Germinal center (tissue), 1 donor: Measurements from ENCODE around the gene GSTK1.
"Not testable (repeated sequence)": the region's sequence is repeated elsewhere in the genome, so short reads cannot be mapped to it uniquely, and the experiment has no call there.

ENCODE experiments used
- DNase-seq: peaks from one replicate; pipeline ENCODE4 v3.0.0; 2012; ENCODE audit warnings: mixed read lengths, low spot score

The GSTK1 gene

GRCh38 chr7:143263266-143264195, at the start of gene GSTK1:
TSS of gene GSTK1 (plus strand) at chr7:143263441. CDS start at chr7:143263514, 73 bp downstream.
- DNase-seq, result peak; percentile 85

- DNase-seq, result not testable (repeated sequence)
These were observed 49.8 kb upstream of the GSTK1 start for GRCh38 chr7:143213478-143213877.

- DNase-seq, result peak; percentile 83
These were observed 48.2 kb upstream of the GSTK1 start for GRCh38 chr7:143214789-143215679.

GRCh38 chr7:143216151-143216550, 47.1 kb upstream of the GSTK1 start:
- no peak for DNase-seq

GRCh38 chr7:143216686-143217085, 46.6 kb upstream of the GSTK1 start:
- no peak for DNase-seq

GRCh38 chr7:143217806-143218205, 45.4 kb upstream of the GSTK1 start:
- no peak for DNase-seq

- DNase-seq, result no peak
These were observed 42.0 kb upstream of the GSTK1 start for GRCh38 chr7:143221286-143221685.

GRCh38 chr7:143221737-143222136, 41.5 kb upstream of the GSTK1 start, which contains the start of gene TAS2R40:
TSS of gene TAS2R40 (plus strand) at chr7:143222037. CDS start at chr7:143222079, 42 bp downstream.
- no peak for DNase-seq

GRCh38 chr7:143222782-143223181, 40.5 kb upstream of the GSTK1 start:
- no peak for DNase-seq

GRCh38 chr7:143223784-143224183, 39.5 kb upstream of the GSTK1 start:
- no peak for DNase-seq

GRCh38 chr7:143225047-143225446, 38.2 kb upstream of the GSTK1 start:
- DNase-seq, result no peak

GRCh38 chr7:143227806-143228205, 35.4 kb upstream of the GSTK1 start:
- no peak for DNase-seq

- DNase-seq, result no peak
These were observed 34.0 kb upstream of the GSTK1 start for GRCh38 chr7:143229054-143229790.

GRCh38 chr7:143230602-143231457, 32.4 kb upstream of the GSTK1 start:
- no peak for DNase-seq

GRCh38 chr7:143233816-143234532, 29.3 kb upstream of the GSTK1 start:
- DNase-seq, result no peak

- no peak for DNase-seq
These were observed 28.7 kb upstream of the GSTK1 start for GRCh38 chr7:143234533-143234875.

- DNase-seq, result no peak
These were observed 27.7 kb upstream of the GSTK1 start for GRCh38 chr7:143235561-143235960.

GRCh38 chr7:143236408-143236990, 26.7 kb upstream of the GSTK1 start:
- DNase-seq, result no peak

GRCh38 chr7:143237366-143237765, 25.9 kb upstream of the GSTK1 start:
- no peak for DNase-seq
